ENCODE results near the gene WFDC10B.

- TF ChIP-seq SP1 (IDR thresholded peaks at IDR 0.05) (no peak), CTBP1 (IDR thresholded peaks at IDR 0.05; ENCODE audit: borderline replicate concordance) (no peak), FOXM1 (IDR thresholded peaks at IDR 0.05; ENCODE audit: borderline replicate concordance) (no peak), TARDBP (IDR thresholded peaks at IDR 0.05) (no peak), ELF4 (IDR thresholded peaks at IDR 0.05) (no peak), SUZ12 (IDR thresholded peaks at IDR 0.05) (no peak), L3MBTL2 (conservative IDR thresholded peaks at IDR 0.05) (no peak), ARNT (IDR thresholded peaks at IDR 0.05) (no peak), NFRKB (IDR thresholded peaks at IDR 0.05) (no peak)
- TF ChIP-seq, protein P1, sequence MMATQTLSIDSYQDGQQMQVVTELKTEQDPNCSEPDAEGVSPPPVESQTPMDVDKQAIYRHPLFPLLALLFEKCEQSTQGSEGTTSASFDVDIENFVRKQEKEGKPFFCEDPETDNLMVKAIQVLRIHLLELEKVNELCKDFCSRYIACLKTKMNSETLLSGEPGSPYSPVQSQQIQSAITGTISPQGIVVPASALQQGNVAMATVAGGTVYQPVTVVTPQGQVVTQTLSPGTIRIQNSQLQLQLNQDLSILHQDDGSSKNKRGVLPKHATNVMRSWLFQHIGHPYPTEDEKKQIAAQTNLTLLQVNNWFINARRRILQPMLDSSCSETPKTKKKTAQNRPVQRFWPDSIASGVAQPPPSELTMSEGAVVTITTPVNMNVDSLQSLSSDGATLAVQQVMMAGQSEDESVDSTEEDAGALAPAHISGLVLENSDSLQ (IDR thresholded peaks at IDR 0.05) = no peak
Observed at GRCh38 chr20:45722047-45722446, 17.2 kb upstream of the WFDC10B start, which contains the start of gene SPINT4.
